ENCODE data around the gene SIGMAR1. TPM values are rescaled to one million over a fixed set of nuclear protein-coding genes. Genes with fewer than 3 reads are reported as not detected.

The SIGMAR1 gene
- total and polyA plus RNA-seq, 4 donors, result 116 to 210 (median 178) TPM

- Histone ChIP-seq H3K4me1 (ENCODE audit: control insufficient read depth in 4 of 4, insufficient read depth in 4 of 4, low read length in 3 of 4) (peaks cover 1 to 4% (median 3%) of the 10 kb centered on the region in 4 donors), H3K27ac (ENCODE audit: low read depth in 1 of 2, low read length in 2 of 2) (no peak overlapping the region), H3K4me3 (ENCODE audit: low read depth in 1 of 3, low read length in 3 of 3) (no peak overlapping the region), H3K27me3 (ENCODE audit: control insufficient read depth in 4 of 4, insufficient read depth in 4 of 4, low read length in 3 of 4) (no peaks in the 10 kb centered on the region), H3K9ac (ENCODE audit: low read depth in 1 of 2, low read length in 2 of 2) (no peak overlapping the region), H3K36me3 (ENCODE audit: control insufficient read depth in 4 of 4, insufficient read depth in 3 of 4, low read depth in 1 of 4, low read length in 3 of 4) (no peaks in the 10 kb centered on the region), H3K9me3 (ENCODE audit: control insufficient read depth in 4 of 4, low read length in 3 of 4) (no peaks in the 10 kb centered on the region)
- WGBS, result 79% methylated on average over 6 of the region's 6 CpGs
- DNase-seq (ENCODE audit: low spot score), result no peak
- TF ChIP-seq RAD21 (IDR thresholded peaks at IDR 0.05) (no peak), NR2F2 (IDR thresholded peaks at IDR 0.05) (no peak), GABPA (IDR thresholded peaks at IDR 0.05 in 1 of 2, conservative IDR thresholded peaks at IDR 0.05 in 1 of 2) (no peak), FOXA1 (IDR thresholded peaks at IDR 0.05) (no peak), TAF1 (conservative IDR thresholded peaks at IDR 0.05) (no peak), ATF3 (IDR thresholded peaks at IDR 0.05) (no peak), ZBTB33 (IDR thresholded peaks at IDR 0.05) (no peak), MAX (IDR thresholded peaks at IDR 0.05) (no peak), JUND (IDR thresholded peaks at IDR 0.05) (no peak), FOXA2 (IDR thresholded peaks at IDR 0.05) (no peak), SP1 (IDR thresholded peaks at IDR 0.05) (no peak), EGR1 (IDR thresholded peaks at IDR 0.05; ENCODE audit: low read depth in 2 of 2) (no peak), CTCF (IDR thresholded peaks at IDR 0.05; ENCODE audit: low read depth, low read length, missing input control) (no peak), YY1 (IDR thresholded peaks at IDR 0.05) (no peak), HNF4G (IDR thresholded peaks at IDR 0.05) (no peak), REST (IDR thresholded peaks at IDR 0.05) (no peak)
Observed at GRCh38 chr9:34601937-34602573, 35.5 kb downstream of the SIGMAR1 start.

All from liver (tissue), 9 donors.